ENCODE measurements around the gene MAPK8IP3.

Gene MAPK8IP3, protein sequence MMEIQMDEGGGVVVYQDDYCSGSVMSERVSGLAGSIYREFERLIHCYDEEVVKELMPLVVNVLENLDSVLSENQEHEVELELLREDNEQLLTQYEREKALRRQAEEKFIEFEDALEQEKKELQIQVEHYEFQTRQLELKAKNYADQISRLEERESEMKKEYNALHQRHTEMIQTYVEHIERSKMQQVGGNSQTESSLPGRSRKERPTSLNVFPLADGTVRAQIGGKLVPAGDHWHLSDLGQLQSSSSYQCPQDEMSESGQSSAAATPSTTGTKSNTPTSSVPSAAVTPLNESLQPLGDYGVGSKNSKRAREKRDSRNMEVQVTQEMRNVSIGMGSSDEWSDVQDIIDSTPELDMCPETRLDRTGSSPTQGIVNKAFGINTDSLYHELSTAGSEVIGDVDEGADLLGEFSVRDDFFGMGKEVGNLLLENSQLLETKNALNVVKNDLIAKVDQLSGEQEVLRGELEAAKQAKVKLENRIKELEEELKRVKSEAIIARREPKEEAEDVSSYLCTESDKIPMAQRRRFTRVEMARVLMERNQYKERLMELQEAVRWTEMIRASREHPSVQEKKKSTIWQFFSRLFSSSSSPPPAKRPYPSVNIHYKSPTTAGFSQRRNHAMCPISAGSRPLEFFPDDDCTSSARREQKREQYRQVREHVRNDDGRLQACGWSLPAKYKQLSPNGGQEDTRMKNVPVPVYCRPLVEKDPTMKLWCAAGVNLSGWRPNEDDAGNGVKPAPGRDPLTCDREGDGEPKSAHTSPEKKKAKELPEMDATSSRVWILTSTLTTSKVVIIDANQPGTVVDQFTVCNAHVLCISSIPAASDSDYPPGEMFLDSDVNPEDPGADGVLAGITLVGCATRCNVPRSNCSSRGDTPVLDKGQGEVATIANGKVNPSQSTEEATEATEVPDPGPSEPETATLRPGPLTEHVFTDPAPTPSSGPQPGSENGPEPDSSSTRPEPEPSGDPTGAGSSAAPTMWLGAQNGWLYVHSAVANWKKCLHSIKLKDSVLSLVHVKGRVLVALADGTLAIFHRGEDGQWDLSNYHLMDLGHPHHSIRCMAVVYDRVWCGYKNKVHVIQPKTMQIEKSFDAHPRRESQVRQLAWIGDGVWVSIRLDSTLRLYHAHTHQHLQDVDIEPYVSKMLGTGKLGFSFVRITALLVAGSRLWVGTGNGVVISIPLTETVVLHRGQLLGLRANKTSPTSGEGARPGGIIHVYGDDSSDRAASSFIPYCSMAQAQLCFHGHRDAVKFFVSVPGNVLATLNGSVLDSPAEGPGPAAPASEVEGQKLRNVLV (N-terminal part only)

DNA sequence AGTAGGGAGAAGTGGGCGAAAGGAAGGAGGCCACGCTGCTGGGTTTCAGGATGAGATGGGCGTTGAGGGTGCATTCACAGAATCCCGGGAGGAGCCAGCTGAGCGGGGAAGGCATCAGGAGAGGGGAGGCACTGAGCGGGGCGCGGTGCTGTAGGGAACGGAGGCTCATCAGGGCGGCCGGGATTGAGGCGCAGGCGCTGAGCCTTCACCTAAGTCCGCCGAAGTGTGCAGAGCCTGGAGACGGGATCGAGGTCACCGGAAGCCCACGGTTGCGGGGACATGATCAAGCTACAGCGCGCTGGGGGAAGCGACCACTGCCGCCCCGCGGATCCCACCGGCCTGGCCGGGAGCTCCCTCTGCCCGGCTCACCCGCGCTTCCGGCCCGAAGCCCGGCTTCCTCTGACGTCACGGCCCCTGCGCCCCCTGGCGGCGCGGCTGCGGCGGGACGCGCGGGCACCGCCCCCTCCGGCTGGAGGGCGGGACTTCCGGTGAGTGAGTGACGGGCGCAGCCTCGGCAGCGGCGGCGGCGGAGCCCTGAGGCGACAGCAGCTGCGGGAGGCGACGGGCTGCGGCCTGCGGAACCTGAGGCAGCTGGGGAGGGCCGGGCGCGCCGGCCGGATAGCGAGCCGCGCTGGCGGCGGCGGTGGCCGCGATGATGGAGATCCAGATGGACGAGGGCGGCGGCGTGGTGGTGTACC lies at the start of gene MAPK8IP3:
MAPK8IP3 (plus strand) TSS at position 508 of the 698 bp plus-strand sequence; CDS start at position 653, 145 bp downstream.
- DNase-seq: peak; percentile 66

DNA sequence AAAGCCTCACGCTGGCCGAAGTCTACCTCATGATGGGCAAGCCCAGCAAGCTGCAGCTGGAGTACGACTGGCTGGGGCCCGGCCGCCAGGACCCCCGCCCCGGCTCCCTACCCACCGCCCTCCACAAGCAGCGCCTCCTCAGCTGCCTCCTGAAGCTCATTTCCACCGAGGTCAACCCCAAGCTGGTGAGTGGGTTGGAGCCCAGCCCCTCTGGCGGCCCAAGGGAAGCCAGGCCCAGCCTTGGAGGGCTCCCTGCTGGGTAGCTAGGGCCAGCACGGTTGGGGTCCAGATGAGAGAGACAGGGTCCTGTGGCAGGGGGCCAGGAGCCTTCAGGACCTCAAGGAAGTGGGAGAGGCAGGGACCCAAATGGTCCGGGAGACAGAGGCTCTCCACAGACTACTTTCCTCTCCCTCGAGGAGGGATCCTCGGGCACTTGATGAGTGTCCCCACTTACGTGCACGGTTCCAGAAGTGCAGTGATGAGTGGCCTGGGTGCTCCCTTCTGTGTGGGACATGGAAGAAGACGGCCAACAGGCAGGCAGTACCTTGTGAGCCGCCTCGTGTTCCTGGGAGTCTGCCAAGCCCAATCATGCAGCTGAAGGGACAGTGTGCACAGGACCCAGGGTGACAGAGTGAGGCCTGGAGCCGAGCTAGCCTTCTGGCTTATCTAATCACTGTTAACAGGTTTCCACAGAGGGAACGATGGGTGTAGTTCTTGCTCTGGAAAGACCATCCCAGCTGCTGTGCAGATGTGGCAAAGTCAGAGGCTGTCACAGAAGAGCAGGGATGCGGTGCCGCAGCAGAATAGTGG lies 49.0 kb upstream of the MAPK8IP3 start:
- DNase-seq: no peak

DNA sequence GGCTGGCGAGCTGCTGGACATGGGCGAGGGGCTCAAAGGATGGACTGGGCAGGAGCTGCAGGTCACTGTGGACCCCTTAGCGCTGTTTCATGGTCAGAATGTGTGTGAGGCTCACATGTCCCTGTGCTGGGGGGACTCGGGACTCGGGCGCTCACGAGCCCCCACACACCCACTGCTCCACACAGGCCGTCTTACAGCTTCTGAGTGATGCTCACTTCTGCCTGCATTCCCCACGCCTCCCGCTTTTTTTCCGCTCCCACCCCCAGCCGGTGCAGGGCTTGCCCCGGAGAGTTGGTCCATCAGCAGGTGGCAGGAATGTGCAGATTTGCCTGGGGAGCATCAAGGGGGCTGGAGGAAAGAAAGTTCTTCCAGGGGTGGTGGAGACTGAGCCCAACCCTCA lies 48.2 kb upstream of the MAPK8IP3 start:
- DNase-seq: no peak

DNA sequence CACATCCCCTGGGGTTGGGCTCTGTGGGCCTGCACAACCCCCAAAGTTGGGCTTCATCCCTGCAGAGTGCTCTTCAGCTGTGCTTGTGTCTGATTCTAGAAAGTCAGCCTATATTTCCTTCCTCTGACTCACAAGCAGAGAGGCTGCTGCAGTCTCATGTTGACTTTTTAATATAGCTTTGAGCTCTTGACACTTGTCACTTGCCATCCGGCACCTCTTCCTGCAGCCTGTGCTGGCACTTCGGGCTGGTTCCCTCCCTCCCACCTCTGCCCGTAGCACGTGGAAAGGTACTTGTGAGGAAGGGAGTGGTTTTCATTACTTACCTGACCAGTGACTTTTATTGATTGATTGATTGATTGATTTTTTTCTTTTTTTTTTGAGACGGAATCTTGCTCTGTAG lies 47.0 kb upstream of the MAPK8IP3 start:
- no peak for DNase-seq

- DNase-seq: no peak
These were observed 44.2 kb upstream of the MAPK8IP3 start for GRCh38 chr16:1661826-1662225.

DNA sequence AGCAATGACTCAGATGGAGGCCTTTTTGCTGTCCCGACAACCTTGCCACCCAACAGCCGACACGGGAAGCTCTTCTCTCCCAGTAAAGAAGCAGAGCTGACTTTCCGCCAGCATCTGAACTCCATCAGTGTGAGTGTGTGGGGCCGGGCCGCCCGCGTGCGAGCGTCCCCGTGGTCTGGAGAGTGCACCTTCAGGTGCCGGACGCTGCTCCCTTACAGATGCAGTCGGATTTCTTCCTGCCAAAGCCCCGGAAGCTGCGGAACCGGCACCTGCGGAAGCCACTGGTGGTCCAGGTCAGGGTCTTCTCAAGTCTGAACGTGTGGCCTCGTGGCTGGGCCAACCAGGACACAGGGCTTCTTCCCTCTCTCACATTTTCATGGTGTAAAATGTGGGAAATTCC lies 43.5 kb upstream of the MAPK8IP3 start:
- no peak for DNase-seq

DNA sequence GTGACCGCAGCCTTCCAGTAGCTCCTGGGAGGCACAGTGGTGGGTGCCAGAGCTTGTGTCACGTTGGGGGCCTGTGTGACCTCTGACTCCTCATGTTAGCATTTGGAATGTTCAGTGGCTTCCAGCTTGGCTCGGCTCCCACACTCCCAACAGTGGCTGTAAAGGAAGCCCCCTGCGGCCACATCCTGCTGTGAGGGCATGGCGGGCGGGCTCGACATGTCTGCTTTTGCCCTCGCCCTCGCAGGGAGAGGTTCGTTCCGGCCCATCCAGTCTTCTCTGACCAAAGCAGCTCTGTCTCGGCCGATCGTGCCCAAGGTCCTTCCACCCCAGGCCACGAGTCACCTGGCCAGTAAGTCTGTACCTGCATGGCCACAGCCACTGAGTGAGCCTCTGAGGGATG lies 40.2 kb upstream of the MAPK8IP3 start:
- no peak for DNase-seq

DNA sequence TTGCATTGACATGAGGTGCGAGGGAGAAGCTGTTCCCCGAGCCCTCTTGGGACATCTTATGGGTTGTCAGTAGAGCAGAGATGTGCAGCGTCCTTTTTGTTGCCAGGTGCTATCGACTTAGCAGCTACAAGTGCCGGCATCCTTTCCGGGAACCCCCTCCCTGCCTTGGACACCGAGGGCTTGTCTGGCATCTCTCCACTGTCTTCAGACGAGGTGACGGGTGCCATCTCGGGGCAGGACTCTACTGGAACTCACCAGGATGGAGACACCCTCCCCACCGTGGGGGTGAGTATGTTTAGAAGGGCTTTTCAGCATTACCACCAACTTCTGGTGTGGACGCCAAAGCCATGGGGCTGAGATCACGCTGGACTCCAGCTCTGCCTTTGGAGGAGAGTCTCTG lies 39.7 kb upstream of the MAPK8IP3 start:
- DNase-seq: no peak

DNA sequence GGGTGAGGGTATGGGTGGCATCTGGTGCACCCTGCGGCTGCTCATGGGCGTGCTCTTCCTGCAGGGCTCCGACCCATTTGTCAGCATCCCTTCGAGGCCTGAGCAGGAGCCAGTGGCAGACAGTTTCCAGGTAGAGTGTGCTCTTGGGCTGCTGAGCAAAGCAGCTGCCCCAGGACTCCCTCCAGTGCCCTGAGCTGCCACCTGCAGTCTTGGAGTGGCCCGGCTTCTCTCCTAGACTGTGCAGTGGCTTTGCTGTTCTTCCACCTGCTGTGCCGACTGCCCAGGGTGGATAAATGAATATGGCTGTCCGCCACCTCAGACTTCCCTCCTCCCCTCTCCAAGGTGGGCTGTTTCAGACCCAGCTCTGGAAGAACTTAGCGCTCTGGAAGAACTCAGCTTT lies 38.7 kb upstream of the MAPK8IP3 start:
- no peak for DNase-seq

- no peak for DNase-seq
These were observed 38.1 kb upstream of the MAPK8IP3 start for GRCh38 chr16:1667916-1668315.

GRCh38 chr16:1668612-1669319 lies 37.2 kb upstream of the MAPK8IP3 start:
- no peak for DNase-seq

DNA sequence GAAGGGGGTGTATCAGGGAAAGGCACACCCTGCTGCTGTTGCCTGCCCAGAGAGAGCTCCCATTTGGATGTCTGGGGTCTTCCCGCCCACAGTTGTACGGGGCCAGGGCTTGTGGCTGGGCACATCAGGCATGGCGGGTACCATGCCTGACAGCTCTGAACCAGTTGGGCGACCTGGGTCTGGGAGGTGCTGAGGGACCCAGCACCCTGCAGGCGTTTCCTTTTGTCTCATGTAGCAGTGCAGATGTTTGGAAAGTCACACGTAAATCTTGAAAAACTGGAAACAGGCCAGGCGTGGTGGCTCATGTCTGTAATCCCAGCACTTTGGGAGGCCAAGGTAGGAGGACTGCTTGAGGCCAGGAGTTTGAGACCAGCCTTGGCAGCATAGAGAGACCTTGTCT lies 36.3 kb upstream of the MAPK8IP3 start:
- no peak for DNase-seq

DNA sequence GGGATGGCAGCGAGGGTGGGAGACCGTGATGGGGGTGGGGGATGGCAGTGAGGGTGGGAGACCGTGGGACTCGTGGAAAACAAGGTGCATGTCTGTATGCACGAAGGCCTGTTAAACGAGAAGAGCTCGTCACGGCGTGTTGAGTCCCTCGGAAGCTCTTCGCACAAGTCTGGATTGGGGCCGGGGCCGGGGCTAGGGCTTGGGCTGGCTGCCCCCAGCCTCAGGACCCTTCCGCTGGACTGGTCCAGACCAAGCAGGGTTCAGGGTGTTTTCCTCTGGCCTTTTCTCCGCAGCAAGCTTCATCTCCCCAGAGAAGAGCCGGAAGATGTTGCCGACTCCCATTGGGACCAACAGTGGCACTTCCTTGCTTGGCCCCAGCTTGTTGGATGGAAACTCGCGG lies 35.6 kb upstream of the MAPK8IP3 start:
- DNase-seq: no peak

GRCh38 chr16:1670866-1671265 lies 35.1 kb upstream of the MAPK8IP3 start:
- no peak for DNase-seq

DNA sequence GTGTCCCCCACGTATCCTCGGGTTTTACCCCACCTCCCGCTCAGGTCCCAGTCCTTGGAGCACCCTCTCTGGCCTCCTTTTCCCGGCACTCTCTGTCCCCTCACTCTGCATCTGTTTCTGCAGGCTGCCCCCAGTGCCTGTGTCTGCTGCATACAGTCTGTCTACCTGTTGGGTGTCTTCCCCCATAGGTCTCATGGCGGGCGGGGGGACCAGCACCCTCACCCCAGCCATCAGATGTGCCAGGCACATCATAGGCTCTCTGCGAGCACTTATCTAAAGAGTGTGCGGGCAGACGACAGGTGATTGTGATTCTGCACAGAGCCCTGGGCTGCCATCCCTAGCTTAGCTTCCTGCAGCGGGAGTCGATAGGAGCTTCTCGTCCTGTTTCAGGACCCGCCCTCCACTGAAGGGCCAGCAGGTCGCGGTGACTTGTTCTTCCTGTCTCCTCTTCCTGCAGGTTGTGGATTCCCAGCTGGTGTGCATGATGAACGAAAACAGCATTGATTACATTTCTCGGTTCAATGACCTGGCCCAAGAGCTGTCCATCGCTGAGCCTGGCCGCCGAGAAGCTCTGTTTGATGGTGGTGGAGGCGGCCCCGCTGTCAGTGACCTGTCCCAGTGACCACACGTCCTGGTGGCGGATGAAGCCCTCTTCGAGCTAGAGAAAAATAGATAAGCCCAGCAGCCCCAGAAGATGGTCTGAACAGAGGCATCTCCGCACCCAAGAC lies 32.4 kb upstream of the MAPK8IP3 start:
- DNase-seq: no peak

- no peak for DNase-seq
These were observed 31.7 kb upstream of the MAPK8IP3 start for GRCh38 chr16:1674306-1674705.

DNA sequence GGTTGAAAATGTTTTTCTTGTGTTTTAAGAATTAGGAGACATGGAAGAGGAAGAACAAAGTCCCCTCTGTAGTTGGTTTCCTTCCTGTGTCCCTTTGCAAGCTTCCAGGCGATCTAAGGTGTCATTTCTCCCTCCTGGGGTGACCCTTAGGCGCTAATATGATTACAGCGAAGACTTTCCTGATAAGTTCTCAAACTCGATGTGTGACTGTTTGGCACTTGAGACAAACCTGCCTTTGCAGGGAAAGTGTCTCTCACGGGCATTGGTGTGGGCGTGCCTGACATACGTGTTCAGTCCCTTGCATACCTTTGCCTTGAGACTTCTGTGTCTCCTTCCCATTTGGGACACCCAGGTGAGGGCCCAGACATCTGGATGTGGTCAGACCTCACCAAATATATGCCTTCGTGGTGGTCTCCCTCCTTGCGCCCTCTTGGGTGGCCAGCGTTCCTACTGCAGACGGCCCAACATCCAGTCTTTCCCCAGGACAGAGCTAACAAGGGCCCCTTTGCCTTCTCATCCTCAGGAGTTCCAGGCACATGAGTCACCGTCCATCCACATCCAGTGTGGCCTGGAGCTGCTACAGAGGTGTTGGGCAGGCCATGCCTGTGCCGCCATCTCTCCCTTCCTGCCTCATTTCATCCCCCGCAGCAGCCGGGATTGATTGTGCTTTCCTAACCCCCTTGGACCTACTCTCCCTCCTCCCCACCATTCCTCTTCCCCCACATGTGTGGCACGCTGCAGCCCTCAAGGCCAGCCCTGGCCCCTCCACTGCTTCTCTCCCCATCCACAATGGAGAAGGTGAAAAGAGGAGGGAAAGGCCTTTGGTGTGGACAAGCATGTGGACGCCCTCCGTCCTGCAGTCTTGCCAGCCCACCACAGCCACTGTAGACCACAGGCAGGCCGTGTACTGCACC lies 31.0 kb upstream of the MAPK8IP3 start:
- DNase-seq: no peak

GRCh38 chr16:1676661-1677060 lies 29.3 kb upstream of the MAPK8IP3 start:
- DNase-seq: no peak

DNA sequence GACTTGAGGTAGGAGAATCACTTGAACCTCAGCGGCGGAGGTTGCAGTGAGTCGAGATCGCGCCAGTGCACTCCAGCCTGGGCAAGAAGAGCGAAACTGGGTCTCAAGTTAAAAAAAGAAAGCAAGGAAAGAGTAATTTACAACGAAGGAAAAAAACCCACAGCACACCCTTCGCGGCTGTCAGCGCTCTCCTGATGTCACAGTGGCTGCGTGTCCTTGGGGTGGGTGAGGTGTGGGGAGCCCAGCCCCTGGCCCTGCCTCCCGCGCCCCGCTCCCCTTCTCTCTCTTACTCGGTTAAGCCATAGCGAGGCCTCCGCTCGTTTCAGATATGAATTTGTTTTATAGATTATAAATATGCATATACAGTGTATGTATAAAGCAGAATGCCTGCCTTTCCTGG lies 28.7 kb upstream of the MAPK8IP3 start:
- no peak for DNase-seq
